Ascending aorta (tissue), 2 donors: ENCODE measurements around the gene DNAJC7. TPM values are rescaled to one million over a fixed set of nuclear protein-coding genes. Genes with fewer than 3 reads are reported as not detected.
"Not testable (repeated sequence)": the region's sequence is repeated elsewhere in the genome, so short reads cannot be mapped to it uniquely, and the experiment has no call there.

Experiments used
- DNase-seq, 2 donors: peaks; one replicate each; pipeline ENCODE4 v3.0.0-alpha.2; 2019; ENCODE audit warnings: low spot score in 2 of 2
- H3K27ac ChIP-seq, 2 donors: fragments of 200-600 bp; sonication (generic); one replicate each; pipeline ENCODE4 v1.5.1; 2016 to 2017; ENCODE audit warnings: mild to moderate bottlenecking in 1 of 2
- H3K27me3 ChIP-seq: fragments of 200-600 bp; sonication (generic); one replicate; pipeline ENCODE4 v1.5.1; 2017
- H3K36me3 ChIP-seq, 2 donors: fragments of 200-600 bp; sonication (generic); one replicate each; pipeline ENCODE4 v1.5.1; 2016
- H3K4me1 ChIP-seq, 2 donors: fragments of 200-600 bp; sonication (generic); one replicate each; pipeline ENCODE4 v1.5.1; 2016 to 2017; ENCODE audit warnings: mild to moderate bottlenecking in 1 of 2
- H3K4me3 ChIP-seq, 2 donors: fragments of 200-600 bp; sonication (generic); one replicate each; pipeline ENCODE4 v1.5.1; 2016 to 2017; ENCODE audit warnings: mild to moderate bottlenecking in 1 of 2
- H3K9me3 ChIP-seq, 2 donors: fragments of 200-600 bp; sonication (generic); one replicate each; pipeline ENCODE4 v1.5.1; 2016
- intact Hi-C: fragments of 100-400 bp; cut with DNase I; formaldehyde crosslinking; loops from one replicate; pipeline ENCODE4 v1.15.1; 2023
- total RNA-seq: library from RNA; depleted of rRNA; stranded (reverse); fragments of >200 nt; gene quantifications from one replicate; pipeline ENCODE4 v1.1.0, GENCODE V29; 2016
- TF ChIP-seq, protein P1 (sequence below), 3 experiments: fragments of 200-600 bp in 2 of 3; fragments of 450-650 bp in 1 of 3; sonication (generic) in 2 of 3; IDR thresholded peaks; one replicate each; pipeline ENCODE4 v1.5.1; 2016 to 2019; ENCODE audit warnings: antibody characterized with exemption in 3 of 3, mild to moderate bottlenecking in 1 of 3, moderate library complexity in 1 of 3

Gene DNAJC7
- total RNA-seq, 1 donor from 2014 or later, result 79.7 TPM

DNA sequence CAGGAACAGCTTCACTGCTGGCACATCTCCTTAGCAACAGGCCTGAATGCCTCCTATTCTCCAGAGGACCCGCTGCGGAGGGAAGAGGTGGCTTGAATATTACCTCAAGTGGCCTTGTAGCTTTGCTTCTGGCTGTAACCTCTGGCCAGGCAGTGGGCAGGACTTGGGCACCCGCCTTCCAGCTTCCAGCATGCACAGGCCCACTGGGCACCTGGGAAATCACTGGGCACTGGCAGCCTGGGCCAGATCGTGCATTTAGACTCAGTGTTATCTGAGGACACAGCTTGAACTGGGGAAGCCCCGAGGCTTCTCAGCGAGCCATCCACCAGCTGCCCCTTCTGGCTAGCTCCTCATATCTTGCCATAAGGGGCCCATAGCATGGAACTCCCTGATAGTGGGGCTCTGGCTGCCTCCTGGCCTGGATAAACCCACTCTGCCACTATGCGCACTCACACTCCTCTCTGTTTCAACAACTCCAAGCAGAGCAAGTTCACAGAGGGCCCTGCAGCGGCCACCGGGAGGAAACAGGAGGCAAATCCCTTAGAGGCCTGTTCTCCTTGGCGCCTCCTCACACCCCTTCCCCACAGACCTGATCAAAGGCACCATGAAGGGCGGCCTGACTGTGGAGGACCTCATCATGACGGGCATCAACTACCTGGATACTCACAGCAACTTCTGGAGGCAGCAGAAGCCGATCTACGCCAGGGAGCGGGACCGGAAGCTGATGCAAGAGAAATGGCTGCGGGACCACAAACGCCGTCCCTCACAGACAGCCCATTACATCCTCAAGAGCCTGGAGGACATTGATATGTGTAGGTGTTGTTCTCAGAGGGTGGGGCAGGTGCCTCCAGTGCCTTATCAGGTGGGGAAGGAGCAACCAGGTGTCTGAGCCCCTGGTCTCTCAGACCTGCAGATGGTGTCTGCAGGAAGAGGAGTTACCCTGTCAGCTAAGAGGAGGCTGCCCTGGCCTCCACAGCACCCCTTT lies 79.0 kb downstream of the DNAJC7 start:
- H3K36me3 ChIP-seq, result no peaks in the 10 kb centered on the region
- TF ChIP-seq, protein P1, sequence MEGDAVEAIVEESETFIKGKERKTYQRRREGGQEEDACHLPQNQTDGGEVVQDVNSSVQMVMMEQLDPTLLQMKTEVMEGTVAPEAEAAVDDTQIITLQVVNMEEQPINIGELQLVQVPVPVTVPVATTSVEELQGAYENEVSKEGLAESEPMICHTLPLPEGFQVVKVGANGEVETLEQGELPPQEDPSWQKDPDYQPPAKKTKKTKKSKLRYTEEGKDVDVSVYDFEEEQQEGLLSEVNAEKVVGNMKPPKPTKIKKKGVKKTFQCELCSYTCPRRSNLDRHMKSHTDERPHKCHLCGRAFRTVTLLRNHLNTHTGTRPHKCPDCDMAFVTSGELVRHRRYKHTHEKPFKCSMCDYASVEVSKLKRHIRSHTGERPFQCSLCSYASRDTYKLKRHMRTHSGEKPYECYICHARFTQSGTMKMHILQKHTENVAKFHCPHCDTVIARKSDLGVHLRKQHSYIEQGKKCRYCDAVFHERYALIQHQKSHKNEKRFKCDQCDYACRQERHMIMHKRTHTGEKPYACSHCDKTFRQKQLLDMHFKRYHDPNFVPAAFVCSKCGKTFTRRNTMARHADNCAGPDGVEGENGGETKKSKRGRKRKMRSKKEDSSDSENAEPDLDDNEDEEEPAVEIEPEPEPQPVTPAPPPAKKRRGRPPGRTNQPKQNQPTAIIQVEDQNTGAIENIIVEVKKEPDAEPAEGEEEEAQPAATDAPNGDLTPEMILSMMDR (IDR thresholded peaks at IDR 0.05), result no peak
- intact Hi-C loops, result no loop called here
- no peak for DNase-seq
- no peak overlapping the region for H3K4me3 ChIP-seq
- no peaks in the 10 kb centered on the region for H3K4me1 ChIP-seq
- no peaks in the 10 kb centered on the region for H3K27me3 ChIP-seq
- no peaks in the 10 kb centered on the region for H3K9me3 ChIP-seq
- H3K27ac ChIP-seq, result no peak overlapping the region

GRCh38 chr17:41935641-41936040 lies 81.6 kb downstream of the DNAJC7 start:
- DNase-seq, result no peak
- no peaks in the 10 kb centered on the region for H3K36me3 ChIP-seq
- no peaks in the 10 kb centered on the region for H3K27me3 ChIP-seq

GRCh38 chr17:41932816-41933389 lies 84.3 kb downstream of the DNAJC7 start:
- Histone ChIP-seq H3K27ac (no peak overlapping the region), H3K4me3 (no peak overlapping the region), H3K27me3 (no peaks in the 10 kb centered on the region), H3K9me3 (no peaks in the 10 kb centered on the region), H3K4me1 (peaks cover 0 to 11% of the 10 kb centered on the region in 2 donors), H3K36me3 (no peaks in the 10 kb centered on the region)
- intact Hi-C loops, result no loop called here
- no peak for DNase-seq
- TF ChIP-seq, protein P1 (IDR thresholded peaks at IDR 0.05), result no peak

More at GRCh38 chr17:41935641-41936040, 81.6 kb downstream of the DNAJC7 start:
- no peak overlapping the region for H3K27ac ChIP-seq
- no peaks in the 10 kb centered on the region for H3K4me1 ChIP-seq
- TF ChIP-seq, protein P1 (IDR thresholded peaks at IDR 0.05), result no peak
- no peaks in the 10 kb centered on the region for H3K9me3 ChIP-seq
- intact Hi-C loops, result no loop called here
- H3K4me3 ChIP-seq, result no peak overlapping the region

GRCh38 chr17:41931715-41932114 lies 85.5 kb downstream of the DNAJC7 start:
- H3K9me3 ChIP-seq, H3K27me3 ChIP-seq, H3K27ac ChIP-seq, DNase-seq, H3K4me3 ChIP-seq, H3K36me3 ChIP-seq: not testable (repeated sequence)
- peaks cover 0 to 11% of the 10 kb centered on the region in 2 donors for H3K4me1 ChIP-seq
- intact Hi-C loops, result loop anchor here (2.0 kb wide), 1 partner anchor 35 kb away; the partner anchor contains the start of gene CNP

GRCh38 chr17:41930833-41931156 lies 86.4 kb downstream of the DNAJC7 start:
- not testable (repeated sequence) for H3K27me3 ChIP-seq, DNase-seq, H3K36me3 ChIP-seq, H3K9me3 ChIP-seq
- Histone ChIP-seq H3K4me1 (peaks cover 0 to 11% of the 10 kb centered on the region in 2 donors), H3K4me3 (peak overlapping the region; percentile 65 to 67), H3K27ac (peak overlapping the region; percentile 64 to 79)
- intact Hi-C loops, result loop anchor here (1.0 to 2.0 kb wide), 2 partner anchors 11 to 36 kb away; partner anchors contain the start of gene CNP

DNA sequence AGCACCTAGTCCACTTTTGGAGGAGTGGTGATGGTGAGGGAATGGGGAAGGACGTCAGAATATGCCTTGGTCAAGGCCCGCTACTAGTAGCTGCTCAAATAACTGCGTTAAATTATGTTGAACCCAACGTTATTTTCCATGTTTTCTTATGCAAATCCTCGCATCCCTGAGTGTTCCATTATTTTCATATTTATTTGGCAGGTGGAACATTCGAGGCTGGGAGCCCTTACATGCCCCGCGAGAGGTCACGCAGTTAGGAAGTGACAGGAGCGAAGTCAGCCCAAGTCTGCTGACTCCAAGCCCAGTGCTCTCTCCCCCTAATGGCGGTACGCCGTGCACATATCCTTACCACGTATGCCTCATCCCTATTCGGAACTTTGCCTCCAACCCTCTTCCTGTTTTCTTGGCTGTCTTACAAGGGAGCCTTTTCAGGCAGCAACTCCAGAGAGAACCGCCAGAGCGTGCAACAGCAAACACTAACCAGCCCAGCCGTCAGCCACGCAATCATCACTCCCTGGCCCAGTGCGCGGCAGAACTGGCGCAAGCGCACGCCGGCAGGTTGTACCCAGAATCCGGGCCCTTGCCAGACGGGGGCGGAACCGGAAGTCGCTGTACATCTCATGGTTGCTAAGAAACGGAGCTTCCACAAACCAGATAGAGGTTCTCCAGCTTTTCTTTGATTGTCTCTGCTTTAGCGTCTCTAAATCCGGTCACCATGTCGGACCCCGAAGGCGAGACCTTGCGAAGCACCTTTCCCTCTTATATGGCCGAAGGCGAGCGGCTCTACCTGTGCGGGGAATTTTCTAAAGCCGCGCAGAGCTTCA lies 87.0 kb downstream of the DNAJC7 start, which contains the start of gene ODAD4:
Gene ODAD4 (plus strand): TSS at position 609 of the 824 bp plus-strand sequence. CDS start 107 bp downstream, at position 716.
- Histone ChIP-seq H3K27me3 (no peaks in the 10 kb centered on the region), H3K4me1 (peaks cover 0 to 11% of the 10 kb centered on the region in 2 donors), H3K27ac (peak within 1 kb of the TSS; percentile 64 to 79), H3K9me3 (no peaks in the 10 kb centered on the region), H3K36me3 (no peaks in the 10 kb centered on the region), H3K4me3 (peak within 1 kb of the TSS; percentile 65 to 67)
- DNase-seq, result peak; percentile 91 to 98
- TF ChIP-seq, protein P1 (IDR thresholded peaks at IDR 0.05), result peak; percentile 43 to 69 (median 54)
- intact Hi-C loops, result loop anchor here (1.0 to 2.0 kb wide), 2 partner anchors 11 to 37 kb away; partner anchors contain the start of gene CNP
